DND-41 (cell line): ENCODE data around the gene CXCL9.
A peak's percentile ranks its signal among the peaks of the same experiment; 100 is the strongest.

Experiments
- ATAC-seq: fragments of 200-7000 bp; cut with Tn5 transposase; 3 replicates; pipeline ENCODE4 v1.9.1; 2021; ENCODE audit warnings: low read depth; ENCODE audit not compliant: insufficient read depth
- DNase-seq: peaks from one replicate; pipeline ENCODE4 v3.0.0-alpha.2; 2020
- H2AFZ ChIP-seq: 2 replicates; pipeline ENCODE4 v1.6.0; 2012; ENCODE audit warnings: low read depth, low read length
- H3K27ac ChIP-seq: 2 replicates; pipeline ENCODE4 v1.5.1; 2012; ENCODE audit warnings: low read length, inconsistent platforms
- H3K27me3 ChIP-seq: fragments of 200-600 bp; sonication (generic); 2 replicates; pipeline ENCODE4 v1.6.0; 2012; ENCODE audit warnings: low read length, mild to moderate bottlenecking, inconsistent platforms; ENCODE audit not compliant: insufficient read depth, poor library complexity
- H3K36me3 ChIP-seq: 2 replicates; pipeline ENCODE4 v1.5.1; 2012; ENCODE audit warnings: low read length, inconsistent platforms; ENCODE audit not compliant: insufficient read depth
- H3K4me1 ChIP-seq: 2 replicates; pipeline ENCODE4 v1.5.1; 2012; ENCODE audit warnings: mild to moderate bottlenecking, low read length; ENCODE audit not compliant: insufficient read depth
- H3K4me2 ChIP-seq: 2 replicates; pipeline ENCODE4 v1.6.0; 2012; ENCODE audit warnings: mild to moderate bottlenecking, moderate library complexity, low read length, inconsistent platforms; ENCODE audit not compliant: insufficient read depth
- H3K4me3 ChIP-seq, 2 experiments: fragments of 200-600 bp in 1 of 2; shearing (Covaris generic) in 1 of 2; 2 replicates each; pipeline ENCODE4 v1.5.1; 2012 to 2016; ENCODE audit warnings: inconsistent platforms in 2 of 2, low read length in 2 of 2, mild to moderate bottlenecking in 2 of 2, low read depth in 1 of 2, moderate library complexity in 1 of 2
- H3K79me2 ChIP-seq: 2 replicates; pipeline ENCODE4 v1.6.0; 2012; ENCODE audit warnings: low read length, inconsistent platforms; ENCODE audit not compliant: insufficient read depth
- H3K9ac ChIP-seq: 2 replicates; pipeline ENCODE4 v1.6.0; 2012; ENCODE audit warnings: low read depth, mild to moderate bottlenecking, inconsistent platforms, low read length, moderate library complexity
- H3K9me3 ChIP-seq: 2 replicates; pipeline ENCODE4 v1.5.1; 2012; ENCODE audit warnings: low read length, moderate library complexity, mild to moderate bottlenecking, inconsistent platforms; ENCODE audit not compliant: insufficient read depth, severe bottlenecking
- H4K20me1 ChIP-seq: 2 replicates; pipeline ENCODE4 v1.6.0; 2012; ENCODE audit warnings: low read length; ENCODE audit not compliant: insufficient read depth
- CTCF ChIP-seq: IDR thresholded peaks from 2 replicates; pipeline ENCODE4 v1.5.1; 2012; ENCODE audit warnings: borderline replicate concordance, low read length, moderate library complexity, mild to moderate bottlenecking; ENCODE audit not compliant: poor library complexity, severe bottlenecking; ENCODE audit errors: extremely low read depth
- EZH2 ChIP-seq: IDR thresholded peaks from 3 replicates; pipeline ENCODE4 v1.6.1; 2012; ENCODE audit warnings: borderline replicate concordance, low read depth, mild to moderate bottlenecking, moderate library complexity, low read length, inconsistent platforms; ENCODE audit not compliant: severe bottlenecking

CXCL9 gene

GRCh38 chr4:76011018-76011670 lies 3.8 kb upstream of the CXCL9 start:
- H3K4me3 ChIP-seq = no peak overlapping the region
- DNase-seq (no peak), ATAC-seq (no peak)
- no peak overlapping the region for H3K4me2 ChIP-seq
- H3K4me1 ChIP-seq = no peaks in the 10 kb centered on the region
- peaks cover 2% of the 10 kb centered on the region for H3K27me3 ChIP-seq
- no peaks in the 10 kb centered on the region for H3K9me3 ChIP-seq
- no peak overlapping the region for H3K27ac ChIP-seq
- no peaks in the 10 kb centered on the region for H3K36me3 ChIP-seq
- TF ChIP-seq EZH2 (no peak), CTCF (no peak)
- H2AFZ ChIP-seq = no peak overlapping the region
- no peak overlapping the region for H3K9ac ChIP-seq
- no peaks in the 10 kb centered on the region for H4K20me1 ChIP-seq
- no peaks in the 10 kb centered on the region for H3K79me2 ChIP-seq

GRCh38 chr4:76010576-76010975 lies 3.3 kb upstream of the CXCL9 start:
- H3K27ac ChIP-seq = no peak overlapping the region
- DNase-seq (no peak), ATAC-seq (no peak)
- H3K4me2 ChIP-seq = no peak overlapping the region
- H3K79me2 ChIP-seq = no peaks in the 10 kb centered on the region
- H3K36me3 ChIP-seq = no peaks in the 10 kb centered on the region
- peaks cover 2% of the 10 kb centered on the region for H3K27me3 ChIP-seq
- H3K4me3 ChIP-seq = no peak overlapping the region
- H3K9me3 ChIP-seq = no peaks in the 10 kb centered on the region
- TF ChIP-seq EZH2 = no peak
- TF ChIP-seq CTCF = no peak
- no peak overlapping the region for H3K9ac ChIP-seq
- H3K4me1 ChIP-seq = no peaks in the 10 kb centered on the region
- H4K20me1 ChIP-seq = no peaks in the 10 kb centered on the region
- no peak overlapping the region for H2AFZ ChIP-seq

- no peak overlapping the region for H2AFZ ChIP-seq
- peaks cover 2% of the 10 kb centered on the region for H3K27me3 ChIP-seq
- no peak overlapping the region for H3K4me3 ChIP-seq
- no peaks in the 10 kb centered on the region for H4K20me1 ChIP-seq
- no peak overlapping the region for H3K27ac ChIP-seq
- ATAC-seq = no peak
- TF ChIP-seq CTCF (no peak), EZH2 (no peak)
- no peaks in the 10 kb centered on the region for H3K9me3 ChIP-seq
- no peaks in the 10 kb centered on the region for H3K4me1 ChIP-seq
- no peaks in the 10 kb centered on the region for H3K36me3 ChIP-seq
- H3K79me2 ChIP-seq = no peaks in the 10 kb centered on the region
- no peak for DNase-seq
- no peak overlapping the region for H3K9ac ChIP-seq
- no peak overlapping the region for H3K4me2 ChIP-seq
Measured at GRCh38 chr4:76009311-76009710, 2.0 kb upstream of the CXCL9 start.

GRCh38 chr4:76003620-76004019 lies 3.7 kb downstream of the CXCL9 start:
- no peaks in the 10 kb centered on the region for H3K79me2 ChIP-seq

More at GRCh38 chr4:76003620-76004019, 3.7 kb downstream of the CXCL9 start:
- Histone ChIP-seq H3K4me2 (no peak overlapping the region), H3K4me3 (no peak overlapping the region), H2AFZ (no peak overlapping the region), H4K20me1 (no peaks in the 10 kb centered on the region), H3K9me3 (no peaks in the 10 kb centered on the region), H3K9ac (no peak overlapping the region), H3K36me3 (no peaks in the 10 kb centered on the region), H3K4me1 (peaks cover 20% of the 10 kb centered on the region), H3K27me3 (no peaks in the 10 kb centered on the region), H3K27ac (no peak overlapping the region)
- ATAC-seq = peak; percentile 84
- TF ChIP-seq CTCF (no peak), EZH2 (no peak)
- peak; percentile 16 for DNase-seq
